GM18505 (cell line): ENCODE results near the gene SPANXA1.
"Not testable (repeated sequence)": the region's sequence is repeated elsewhere in the genome, so short reads cannot be mapped to it uniquely, and the experiment has no call there.

Source experiments
- ATAC-seq: cut with Tn5 transposase; IDR thresholded peaks from one replicate; pipeline ENCODE4 v1.9.1; 2021; ENCODE audit not compliant: unreplicated experiment
- POLR2A ChIP-seq: IDR thresholded peaks from 4 replicates; pipeline ENCODE4 v1.6.1; 2011; ENCODE audit warnings: borderline replicate concordance; ENCODE audit not compliant: insufficient read depth, insufficient read length; ENCODE audit errors: extremely low read depth

Gene SPANXA1, protein sequence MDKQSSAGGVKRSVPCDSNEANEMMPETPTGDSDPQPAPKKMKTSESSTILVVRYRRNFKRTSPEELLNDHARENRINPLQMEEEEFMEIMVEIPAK

DNA sequence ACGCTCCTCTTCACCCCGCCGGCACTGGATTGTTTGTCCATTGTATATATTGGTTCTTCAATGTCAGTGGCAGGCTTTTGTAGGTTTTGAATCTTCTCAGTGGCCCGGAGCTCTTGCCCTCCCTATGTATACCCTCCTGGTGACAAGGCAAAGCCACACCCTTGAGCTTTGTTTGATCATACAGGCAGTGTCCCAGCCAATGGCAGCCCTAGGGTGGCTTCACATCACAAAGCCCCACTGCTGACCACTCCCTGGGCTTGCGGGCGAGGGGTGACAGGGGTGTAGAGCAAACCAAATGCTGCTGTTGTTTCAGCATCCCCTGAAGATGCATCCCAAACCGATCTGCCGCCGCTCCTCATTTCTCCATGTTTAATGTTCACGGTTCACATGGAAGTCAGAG lies at the start of gene SPANXA1:
Gene SPANXA1 (minus strand): TSS at position 101 of the 400 bp plus-strand sequence. CDS start 60 bp downstream, at position 41.
- ATAC-seq = not testable (repeated sequence)

DNA sequence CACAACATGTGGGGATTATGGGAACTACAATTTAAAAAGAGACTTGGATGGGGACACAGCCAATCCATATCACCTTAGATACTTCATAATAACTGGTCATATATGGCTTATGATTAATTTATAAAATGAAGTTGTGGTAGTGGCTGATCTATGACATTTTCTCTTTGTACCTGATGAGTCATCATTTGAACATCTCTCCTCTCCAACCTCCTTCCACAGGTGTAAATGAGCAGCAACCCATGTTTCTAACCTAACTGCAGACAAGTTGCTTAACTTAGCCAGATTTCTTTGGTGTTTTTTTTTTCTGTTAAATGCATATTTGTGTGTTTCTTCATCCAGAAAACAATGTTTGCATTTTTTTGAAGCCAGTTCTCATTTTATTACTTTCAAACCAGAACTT lies 47.6 kb upstream of the SPANXA1 start:
- no peak for ATAC-seq
- no peak for TF ChIP-seq POLR2A

DNA sequence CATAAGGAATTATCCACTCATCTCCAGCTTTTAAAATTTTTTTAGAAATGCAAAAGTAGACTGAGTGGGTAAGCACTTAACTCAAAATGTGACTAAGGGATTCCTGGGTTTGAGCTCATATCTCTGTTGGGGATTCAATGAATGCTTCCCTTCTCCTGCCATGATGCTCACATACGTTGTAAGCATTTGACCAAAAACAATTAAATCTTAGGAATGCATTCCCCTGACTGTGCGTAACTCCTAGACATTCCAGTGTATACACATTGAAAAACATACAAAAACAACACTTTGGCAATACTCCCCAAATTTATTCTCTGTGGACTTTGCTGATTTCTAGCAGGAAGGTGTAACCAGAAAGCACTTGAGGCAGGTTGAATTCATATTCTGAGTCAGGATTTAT lies 34.8 kb upstream of the SPANXA1 start:
- no peak for TF ChIP-seq POLR2A
- ATAC-seq = no peak

DNA sequence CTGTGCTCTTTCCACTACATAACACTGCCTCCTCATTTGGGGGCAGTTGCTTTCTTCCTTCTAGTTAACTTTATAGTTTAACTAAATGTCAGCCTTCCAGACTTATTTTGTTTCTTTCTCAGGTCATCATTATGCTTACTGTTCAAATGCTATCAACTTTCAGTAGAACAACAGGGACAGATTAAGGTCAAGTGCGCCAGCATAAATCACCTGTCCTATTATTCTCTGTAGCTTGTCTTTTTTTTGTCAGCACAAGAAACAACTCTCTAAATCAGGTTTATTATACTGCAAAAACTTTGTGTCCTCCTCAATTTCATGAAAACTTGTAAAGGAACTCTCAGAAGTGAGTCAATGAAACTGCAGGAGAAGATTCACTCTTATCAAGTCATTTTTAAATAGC lies 24.6 kb upstream of the SPANXA1 start:
- ATAC-seq = no peak
- TF ChIP-seq POLR2A = no peak

GRCh38 chrX:141589408-141589807 lies 4.9 kb upstream of the SPANXA1 start, which contains the start of gene SPANXA2:
SPANXA2 (plus strand) TSS chrX:141589708; CDS start chrX:141589768, 60 bp downstream.
- ATAC-seq = not testable (repeated sequence)

- ATAC-seq = not testable (repeated sequence)
Observed at GRCh38 chrX:141542551-141542950, 42.0 kb downstream of the SPANXA1 start.
